DOHH2 (cell line): ENCODE measurements around the gene ZNF451.

Experiments
- EZH2phosphoT487 ChIP-seq: fragments of 200-600 bp; sonication (generic); IDR thresholded peaks from 2 replicates; pipeline ENCODE4 v1.6.1; 2017; ENCODE audit warnings: borderline replicate concordance, mild to moderate bottlenecking, antibody characterized with exemption, low read length, moderate library complexity, mixed read lengths
- TF ChIP-seq, protein P1 (sequence below): fragments of 200-600 bp; sonication (generic); IDR thresholded peaks from one replicate; pipeline ENCODE4 v1.5.1; 2014; ENCODE audit warnings: antibody characterized with exemption, mild to moderate bottlenecking, low read depth, low read length; ENCODE audit not compliant: poor library complexity, severe bottlenecking

DNA sequence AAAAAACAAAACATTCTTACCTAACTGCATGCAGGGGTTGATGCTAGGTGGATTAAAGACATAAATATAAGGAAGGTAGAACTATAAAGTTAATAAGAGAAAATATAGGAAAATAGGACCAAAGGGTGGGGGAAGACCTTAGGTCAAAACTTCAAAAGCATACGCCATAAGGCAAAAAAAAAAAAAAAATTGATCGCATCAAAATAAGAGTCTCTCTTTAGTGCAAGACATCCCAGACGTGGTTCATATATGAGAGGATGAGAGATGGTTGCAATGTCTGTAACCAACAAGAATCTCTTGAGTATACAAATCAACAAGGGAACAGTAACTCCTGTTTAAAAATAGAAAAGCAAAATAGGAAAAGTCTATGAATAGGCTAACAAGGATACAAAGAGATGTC lies 90.6 kb downstream of the ZNF451 start:
- TF ChIP-seq, protein P1, sequence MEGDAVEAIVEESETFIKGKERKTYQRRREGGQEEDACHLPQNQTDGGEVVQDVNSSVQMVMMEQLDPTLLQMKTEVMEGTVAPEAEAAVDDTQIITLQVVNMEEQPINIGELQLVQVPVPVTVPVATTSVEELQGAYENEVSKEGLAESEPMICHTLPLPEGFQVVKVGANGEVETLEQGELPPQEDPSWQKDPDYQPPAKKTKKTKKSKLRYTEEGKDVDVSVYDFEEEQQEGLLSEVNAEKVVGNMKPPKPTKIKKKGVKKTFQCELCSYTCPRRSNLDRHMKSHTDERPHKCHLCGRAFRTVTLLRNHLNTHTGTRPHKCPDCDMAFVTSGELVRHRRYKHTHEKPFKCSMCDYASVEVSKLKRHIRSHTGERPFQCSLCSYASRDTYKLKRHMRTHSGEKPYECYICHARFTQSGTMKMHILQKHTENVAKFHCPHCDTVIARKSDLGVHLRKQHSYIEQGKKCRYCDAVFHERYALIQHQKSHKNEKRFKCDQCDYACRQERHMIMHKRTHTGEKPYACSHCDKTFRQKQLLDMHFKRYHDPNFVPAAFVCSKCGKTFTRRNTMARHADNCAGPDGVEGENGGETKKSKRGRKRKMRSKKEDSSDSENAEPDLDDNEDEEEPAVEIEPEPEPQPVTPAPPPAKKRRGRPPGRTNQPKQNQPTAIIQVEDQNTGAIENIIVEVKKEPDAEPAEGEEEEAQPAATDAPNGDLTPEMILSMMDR, result no peak
- TF ChIP-seq EZH2phosphoT487, result no peak
